GM12874 (cell line): Measurements from ENCODE around the gene CNKSR2.
A peak's percentile ranks its signal among the peaks of the same experiment; 100 is the strongest.

ENCODE experiments used
- TF ChIP-seq, protein P1 (sequence below): IDR thresholded peaks from 2 replicates; pipeline ENCODE4 v1.5.1; 2011; ENCODE audit warnings: low read depth, mild to moderate bottlenecking, control low read depth, low read length, moderate library complexity; ENCODE audit not compliant: insufficient read depth

The CNKSR2 gene

DNA sequence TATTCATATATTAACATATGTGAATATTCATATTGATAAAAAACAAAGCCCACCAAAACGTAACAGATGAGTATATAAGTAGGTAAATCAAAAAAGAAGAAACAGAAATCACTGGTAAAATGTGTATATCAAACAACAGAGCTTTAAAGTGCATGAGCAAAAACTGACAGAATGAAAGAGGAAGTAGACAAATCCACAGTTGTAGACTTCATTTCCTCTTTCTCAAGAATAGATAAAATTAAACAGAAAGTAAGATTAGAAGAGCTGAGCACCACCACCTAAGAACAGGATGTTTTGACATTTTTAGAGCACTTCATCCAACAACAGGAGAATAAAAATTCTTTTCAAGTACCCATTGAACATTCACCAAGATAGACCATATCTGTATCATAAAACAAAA lies 64.6 kb downstream of the CNKSR2 start:
- TF ChIP-seq, protein P1, sequence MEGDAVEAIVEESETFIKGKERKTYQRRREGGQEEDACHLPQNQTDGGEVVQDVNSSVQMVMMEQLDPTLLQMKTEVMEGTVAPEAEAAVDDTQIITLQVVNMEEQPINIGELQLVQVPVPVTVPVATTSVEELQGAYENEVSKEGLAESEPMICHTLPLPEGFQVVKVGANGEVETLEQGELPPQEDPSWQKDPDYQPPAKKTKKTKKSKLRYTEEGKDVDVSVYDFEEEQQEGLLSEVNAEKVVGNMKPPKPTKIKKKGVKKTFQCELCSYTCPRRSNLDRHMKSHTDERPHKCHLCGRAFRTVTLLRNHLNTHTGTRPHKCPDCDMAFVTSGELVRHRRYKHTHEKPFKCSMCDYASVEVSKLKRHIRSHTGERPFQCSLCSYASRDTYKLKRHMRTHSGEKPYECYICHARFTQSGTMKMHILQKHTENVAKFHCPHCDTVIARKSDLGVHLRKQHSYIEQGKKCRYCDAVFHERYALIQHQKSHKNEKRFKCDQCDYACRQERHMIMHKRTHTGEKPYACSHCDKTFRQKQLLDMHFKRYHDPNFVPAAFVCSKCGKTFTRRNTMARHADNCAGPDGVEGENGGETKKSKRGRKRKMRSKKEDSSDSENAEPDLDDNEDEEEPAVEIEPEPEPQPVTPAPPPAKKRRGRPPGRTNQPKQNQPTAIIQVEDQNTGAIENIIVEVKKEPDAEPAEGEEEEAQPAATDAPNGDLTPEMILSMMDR: no peak

- TF ChIP-seq, protein P1: no peak
These were observed 66.7 kb downstream of the CNKSR2 start for GRCh38 chrX:21440911-21441310.

DNA sequence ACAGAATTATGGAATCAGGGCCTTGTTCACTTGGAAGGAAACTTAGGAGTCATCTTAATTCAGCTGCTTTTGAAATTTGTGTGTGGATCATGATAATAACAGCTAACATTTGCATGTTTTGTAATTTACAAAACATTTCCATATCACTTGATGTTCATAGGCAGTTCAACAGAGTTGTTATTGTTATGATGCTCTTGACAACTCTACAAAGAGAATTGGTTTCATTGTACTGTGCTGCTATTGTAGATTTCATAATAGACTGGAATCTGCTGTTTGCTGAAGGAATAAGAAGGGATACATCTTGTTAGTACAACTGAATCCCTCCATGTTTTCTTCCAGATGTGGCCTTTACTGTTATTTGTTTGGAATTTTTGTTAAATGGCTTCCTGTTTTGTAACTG lies 83.5 kb downstream of the CNKSR2 start:
- TF ChIP-seq, protein P1: no peak

GRCh38 chrX:21469071-21469470 lies 94.9 kb downstream of the CNKSR2 start:
- TF ChIP-seq, protein P1: no peak

GRCh38 chrX:21476909-21477308 lies 102.7 kb downstream of the CNKSR2 start:
- TF ChIP-seq, protein P1: no peak

- TF ChIP-seq, protein P1: peak; percentile 58
These were observed 105.6 kb downstream of the CNKSR2 start for GRCh38 chrX:21479695-21480270.

DNA sequence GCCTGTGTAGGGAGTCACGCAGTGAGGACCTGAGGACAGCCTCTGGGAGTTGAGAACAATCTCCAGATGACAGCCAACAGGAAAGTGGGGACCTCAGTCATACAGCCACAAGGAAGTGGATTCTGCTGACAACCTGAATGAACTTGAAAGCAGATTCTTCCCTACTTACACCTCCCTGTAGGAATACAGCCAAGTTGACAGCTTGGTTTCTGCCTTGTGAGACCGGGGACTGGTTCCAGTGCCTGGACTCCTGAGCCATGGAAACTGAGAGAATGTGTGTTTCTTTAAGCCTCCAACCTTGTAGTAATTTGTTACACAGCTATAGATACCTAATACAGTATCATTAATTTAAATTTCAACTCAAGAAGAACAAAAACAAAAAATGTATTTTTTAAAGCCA lies 107.5 kb downstream of the CNKSR2 start:
- TF ChIP-seq, protein P1: no peak
